ENCODE results near the gene NCK2.
"Not testable (repeated sequence)": the region's sequence is repeated elsewhere in the genome, so short reads cannot be mapped to it uniquely, and the experiment has no call there.

- TF ChIP-seq, protein P1, sequence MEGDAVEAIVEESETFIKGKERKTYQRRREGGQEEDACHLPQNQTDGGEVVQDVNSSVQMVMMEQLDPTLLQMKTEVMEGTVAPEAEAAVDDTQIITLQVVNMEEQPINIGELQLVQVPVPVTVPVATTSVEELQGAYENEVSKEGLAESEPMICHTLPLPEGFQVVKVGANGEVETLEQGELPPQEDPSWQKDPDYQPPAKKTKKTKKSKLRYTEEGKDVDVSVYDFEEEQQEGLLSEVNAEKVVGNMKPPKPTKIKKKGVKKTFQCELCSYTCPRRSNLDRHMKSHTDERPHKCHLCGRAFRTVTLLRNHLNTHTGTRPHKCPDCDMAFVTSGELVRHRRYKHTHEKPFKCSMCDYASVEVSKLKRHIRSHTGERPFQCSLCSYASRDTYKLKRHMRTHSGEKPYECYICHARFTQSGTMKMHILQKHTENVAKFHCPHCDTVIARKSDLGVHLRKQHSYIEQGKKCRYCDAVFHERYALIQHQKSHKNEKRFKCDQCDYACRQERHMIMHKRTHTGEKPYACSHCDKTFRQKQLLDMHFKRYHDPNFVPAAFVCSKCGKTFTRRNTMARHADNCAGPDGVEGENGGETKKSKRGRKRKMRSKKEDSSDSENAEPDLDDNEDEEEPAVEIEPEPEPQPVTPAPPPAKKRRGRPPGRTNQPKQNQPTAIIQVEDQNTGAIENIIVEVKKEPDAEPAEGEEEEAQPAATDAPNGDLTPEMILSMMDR (IDR thresholded peaks at IDR 0.05; ENCODE audit: low read length) = not testable (repeated sequence)
- TF ChIP-seq EZH2 (IDR thresholded peaks at IDR 0.05; ENCODE audit: borderline replicate concordance, low read length) = not testable (repeated sequence)
Observed at GRCh38 chr2:105771291-105771690, 26.6 kb downstream of the NCK2 start.
